Parathyroid adenoma (tissue), 2 donors: ENCODE results near the gene RFLNA.

ENCODE experiments used
- H2AFZ ChIP-seq: fragments of 300-600 bp; sonication (generic); one replicate; pipeline ENCODE4 v1.7.0; 2017; ENCODE audit warnings: antibody characterized with exemption, mild to moderate bottlenecking
- H3K27ac ChIP-seq: fragments of 300-600 bp; sonication (generic); one replicate; pipeline ENCODE4 v1.7.0; 2017
- H3K27me3 ChIP-seq: fragments of 300-600 bp; sonication (generic); one replicate; pipeline ENCODE4 v1.7.0; 2017; ENCODE audit warnings: low read length; ENCODE audit not compliant: control insufficient read depth, insufficient read depth
- H3K36me3 ChIP-seq: fragments of 300-600 bp; sonication (generic); one replicate; pipeline ENCODE4 v1.7.0; 2017; ENCODE audit warnings: low read length; ENCODE audit not compliant: control insufficient read depth, insufficient read depth
- H3K4me1 ChIP-seq: fragments of 300-600 bp; sonication (generic); one replicate; pipeline ENCODE4 v1.7.0; 2017; ENCODE audit warnings: control low read depth
- H3K4me2 ChIP-seq: fragments of 300-600 bp; sonication (generic); one replicate; pipeline ENCODE4 v1.7.0; 2017; ENCODE audit warnings: low read length
- H3K4me3 ChIP-seq: fragments of 300-600 bp; sonication (generic); one replicate; pipeline ENCODE4 v1.7.0; 2017; ENCODE audit warnings: low read depth, low read length
- H3K79me2 ChIP-seq: fragments of 300-600 bp; sonication (generic); one replicate; pipeline ENCODE4 v1.7.0; 2017; ENCODE audit warnings: control low read depth
- H3K9ac ChIP-seq: fragments of 300-600 bp; sonication (generic); one replicate; pipeline ENCODE4 v1.7.0; 2017; ENCODE audit warnings: mild to moderate bottlenecking
- H3K9me3 ChIP-seq: fragments of 300-600 bp; sonication (generic); one replicate; pipeline ENCODE4 v1.7.0; 2017; ENCODE audit warnings: low read length; ENCODE audit not compliant: control insufficient read depth
- CTCF ChIP-seq: fragments of 300-600 bp; sonication (generic); IDR thresholded peaks from one replicate; pipeline ENCODE4 v1.7.0; 2017; ENCODE audit warnings: antibody characterized with exemption, mild to moderate bottlenecking
- donor health status: primary hyperparathyroidism.

Gene RFLNA

GRCh38 chr12:124301084-124301654 lies 6.3 kb downstream of the RFLNA start:
- H3K27me3 ChIP-seq, result peaks cover 4% of the 10 kb centered on the region
- TF ChIP-seq CTCF, result no peak
- H3K36me3 ChIP-seq, result no peaks in the 10 kb centered on the region
- no peak overlapping the region for H3K4me3 ChIP-seq
- no peaks in the 10 kb centered on the region for H3K4me1 ChIP-seq
- no peaks in the 10 kb centered on the region for H3K9me3 ChIP-seq
- H3K27ac ChIP-seq, result no peak overlapping the region
- no peak overlapping the region for H3K4me2 ChIP-seq
- H3K9ac ChIP-seq, result no peak overlapping the region
- no peak overlapping the region for H2AFZ ChIP-seq
- no peaks in the 10 kb centered on the region for H3K79me2 ChIP-seq

GRCh38 chr12:124302241-124302806 lies 7.4 kb downstream of the RFLNA start:
- Histone ChIP-seq H3K27ac (no peak overlapping the region), H3K4me3 (no peak overlapping the region), H3K4me2 (no peak overlapping the region), H2AFZ (no peak overlapping the region), H3K9ac (no peak overlapping the region), H3K4me1 (no peaks in the 10 kb centered on the region), H3K27me3 (no peaks in the 10 kb centered on the region), H3K9me3 (no peaks in the 10 kb centered on the region), H3K79me2 (no peaks in the 10 kb centered on the region), H3K36me3 (no peaks in the 10 kb centered on the region)
- no peak for TF ChIP-seq CTCF

- no peaks in the 10 kb centered on the region for H3K9me3 ChIP-seq
- H3K27me3 ChIP-seq, result no peaks in the 10 kb centered on the region
- no peak for TF ChIP-seq CTCF
- H3K27ac ChIP-seq, result no peak overlapping the region
- no peaks in the 10 kb centered on the region for H3K4me1 ChIP-seq
- H3K9ac ChIP-seq, result no peak overlapping the region
- no peak overlapping the region for H2AFZ ChIP-seq
- no peaks in the 10 kb centered on the region for H3K79me2 ChIP-seq
- H3K36me3 ChIP-seq, result no peaks in the 10 kb centered on the region
- H3K4me3 ChIP-seq, result no peak overlapping the region
- H3K4me2 ChIP-seq, result no peak overlapping the region
Measured at GRCh38 chr12:124302807-124303578, 8.1 kb downstream of the RFLNA start.

GRCh38 chr12:124303579-124304313 lies 8.9 kb downstream of the RFLNA start:
- H3K79me2 ChIP-seq, result no peaks in the 10 kb centered on the region
- no peak overlapping the region for H2AFZ ChIP-seq
- no peak overlapping the region for H3K9ac ChIP-seq
- no peak overlapping the region for H3K4me2 ChIP-seq
- H3K4me1 ChIP-seq, result no peaks in the 10 kb centered on the region
- H3K36me3 ChIP-seq, result no peaks in the 10 kb centered on the region
- no peak overlapping the region for H3K4me3 ChIP-seq
- no peak overlapping the region for H3K27ac ChIP-seq
- no peaks in the 10 kb centered on the region for H3K9me3 ChIP-seq
- H3K27me3 ChIP-seq, result no peaks in the 10 kb centered on the region
- no peak for TF ChIP-seq CTCF
